MCF 10A (cell line): ENCODE results near the gene PI16. TPM values are rescaled to one million over a fixed set of nuclear protein-coding genes. Genes with fewer than 3 reads are reported as not detected.

Experiments used
- BruUV-seq: library from RNA; stranded (reverse); fragments of 400-500 nt; replicated peaks from 2 replicates; lab custom pipeline; 2021; lab: Mats Ljungman, UMichigan
- CTCF ChIA-PET: fragments of 300-600 bp; sonication (Branson Sonifier 250); formaldehyde crosslinking; extraction: SDS; loops from one replicate; lab custom pipeline; 2021; ENCODE audit warnings: antibody characterized with exemption, inconsistent platforms; lab: Yijun Ruan, JAX
- POLR2A ChIA-PET: fragments of 300-600, 350-650 bp; sonication (Branson Sonifier 250); formaldehyde crosslinking; extraction: SDS; loops from one replicate; lab custom pipeline; 2020; ENCODE audit warnings: antibody characterized with exemption, inconsistent platforms; lab: Yijun Ruan, JAX
- DNase-seq: peaks from one replicate; pipeline ENCODE4 v3.0.0-alpha.2; 2018; ENCODE audit not compliant: unreplicated experiment
- H3K27ac Mint-ChIP-seq: one replicate; pipeline ENCODE4 v1.8.0; 2022; ENCODE audit warnings: mild to moderate bottlenecking, low read depth, mixed read lengths; ENCODE audit not compliant: unreplicated experiment
- H3K27me3 Mint-ChIP-seq: one replicate; pipeline ENCODE4 v1.8.0; 2022; ENCODE audit warnings: mixed read lengths; ENCODE audit not compliant: insufficient read depth, unreplicated experiment
- H3K36me3 Mint-ChIP-seq: one replicate; pipeline ENCODE4 v1.8.0; 2022; ENCODE audit warnings: mild to moderate bottlenecking, moderate library complexity, mixed read lengths; ENCODE audit not compliant: insufficient read depth, unreplicated experiment
- H3K4me1 Mint-ChIP-seq: one replicate; pipeline ENCODE4 v1.8.0; 2022; ENCODE audit warnings: mixed read lengths; ENCODE audit not compliant: insufficient read depth, unreplicated experiment
- H3K4me3 Mint-ChIP-seq: one replicate; pipeline ENCODE4 v1.8.0; 2022; ENCODE audit warnings: mild to moderate bottlenecking, moderate library complexity, mixed read lengths; ENCODE audit not compliant: unreplicated experiment
- H3K9me3 Mint-ChIP-seq: one replicate; pipeline ENCODE4 v1.8.0; 2022; ENCODE audit warnings: mixed read lengths; ENCODE audit not compliant: unreplicated experiment
- intact Hi-C: fragments of 100-400 bp; cut with micrococcal nuclease; formaldehyde crosslinking; loops from 2 replicates; pipeline ENCODE4 v1.14.1; 2022
- total RNA-seq: library from RNA; stranded (reverse); gene quantifications from 2 replicates; pipeline ENCODE4 v1.2.3, GENCODE V29; 2022
- TF ChIP-seq, protein P1 (sequence below): fragments of 200-600 bp; IDR thresholded peaks from one replicate; pipeline ENCODE4 v1.8.0; 2022; ENCODE audit warnings: antibody characterized with exemption, mild to moderate bottlenecking; ENCODE audit not compliant: unreplicated experiment

The PI16 gene
- total RNA-seq, 1 experiment from 2014 or later = not detected

DNA sequence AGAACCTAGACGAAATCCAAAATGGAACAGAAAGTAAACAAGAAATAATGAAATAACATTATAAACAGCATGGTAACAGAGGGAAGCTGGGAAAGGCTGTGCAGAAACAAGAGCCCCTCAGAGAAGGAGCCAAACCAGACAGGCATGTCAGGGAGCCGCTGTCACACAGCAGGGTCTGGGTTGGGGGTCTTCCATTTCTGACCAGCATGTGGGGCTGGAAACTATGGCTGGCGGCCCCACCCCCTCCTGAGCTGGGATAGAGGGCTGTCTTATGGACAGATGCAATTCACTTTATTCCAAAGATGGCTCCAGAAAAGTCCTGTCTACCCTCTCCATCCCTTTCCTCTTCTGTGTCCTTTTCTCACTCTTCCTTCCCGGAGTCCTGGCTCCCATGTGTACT lies 41.5 kb upstream of the PI16 start:
- no peak overlapping the region for H3K27ac Mint-ChIP-seq
- no peaks in the 10 kb centered on the region for H3K9me3 Mint-ChIP-seq
- POLR2A ChIA-PET = interaction anchor here (0.6 to 2.2 kb wide), 4 partner anchors 20 to 158 kb away, joined by 3 to 7 read pairs (median 4); partner anchors contain the start of gene MTCH1
- CTCF ChIA-PET = interaction anchor here (0.7 to 1.5 kb wide), 7 partner anchors 9 to 105 kb away, joined by 3 to 9 read pairs (median 4); partner anchors contain the start of gene C6orf89
- BruUV-seq = no TSS peak
- TF ChIP-seq, protein P1, sequence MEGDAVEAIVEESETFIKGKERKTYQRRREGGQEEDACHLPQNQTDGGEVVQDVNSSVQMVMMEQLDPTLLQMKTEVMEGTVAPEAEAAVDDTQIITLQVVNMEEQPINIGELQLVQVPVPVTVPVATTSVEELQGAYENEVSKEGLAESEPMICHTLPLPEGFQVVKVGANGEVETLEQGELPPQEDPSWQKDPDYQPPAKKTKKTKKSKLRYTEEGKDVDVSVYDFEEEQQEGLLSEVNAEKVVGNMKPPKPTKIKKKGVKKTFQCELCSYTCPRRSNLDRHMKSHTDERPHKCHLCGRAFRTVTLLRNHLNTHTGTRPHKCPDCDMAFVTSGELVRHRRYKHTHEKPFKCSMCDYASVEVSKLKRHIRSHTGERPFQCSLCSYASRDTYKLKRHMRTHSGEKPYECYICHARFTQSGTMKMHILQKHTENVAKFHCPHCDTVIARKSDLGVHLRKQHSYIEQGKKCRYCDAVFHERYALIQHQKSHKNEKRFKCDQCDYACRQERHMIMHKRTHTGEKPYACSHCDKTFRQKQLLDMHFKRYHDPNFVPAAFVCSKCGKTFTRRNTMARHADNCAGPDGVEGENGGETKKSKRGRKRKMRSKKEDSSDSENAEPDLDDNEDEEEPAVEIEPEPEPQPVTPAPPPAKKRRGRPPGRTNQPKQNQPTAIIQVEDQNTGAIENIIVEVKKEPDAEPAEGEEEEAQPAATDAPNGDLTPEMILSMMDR = no peak
- peaks cover 79% of the 10 kb centered on the region for H3K36me3 Mint-ChIP-seq
- H3K4me1 Mint-ChIP-seq = peaks cover 27% of the 10 kb centered on the region
- H3K4me3 Mint-ChIP-seq = no peak overlapping the region
- intact Hi-C loops = no loop called here
- DNase-seq = no peak
- no peaks in the 10 kb centered on the region for H3K27me3 Mint-ChIP-seq

DNA sequence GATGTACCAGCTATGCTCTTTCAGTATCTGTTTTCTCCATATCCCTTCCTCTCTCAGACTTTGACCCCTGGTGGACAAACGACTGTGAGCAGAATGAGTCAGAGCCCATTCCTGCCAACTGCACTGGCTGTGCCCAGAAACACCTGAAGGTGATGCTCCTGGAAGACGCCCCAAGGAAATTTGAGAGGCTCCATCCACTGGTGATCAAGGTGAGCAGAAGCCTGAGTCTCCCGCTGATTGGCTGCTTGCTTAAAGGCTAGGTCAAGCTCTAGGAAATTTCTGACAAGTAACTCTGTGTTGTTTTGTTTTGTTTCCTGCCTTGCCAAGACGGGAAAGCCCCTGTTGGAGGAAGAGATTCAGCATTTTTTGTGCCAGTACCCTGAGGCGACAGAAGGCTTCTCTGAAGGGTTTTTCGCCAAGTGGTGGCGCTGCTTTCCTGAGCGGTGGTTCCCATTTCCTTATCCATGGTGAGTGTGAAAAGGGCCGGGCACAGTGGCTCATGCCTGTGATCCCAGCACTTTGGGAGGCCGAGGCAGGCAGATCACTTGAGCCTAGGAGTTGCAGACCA lies 40.2 kb upstream of the PI16 start:
- Mint-ChIP-seq H3K27ac (no peak overlapping the region), H3K27me3 (no peaks in the 10 kb centered on the region), H3K4me1 (peaks cover 27% of the 10 kb centered on the region), H3K9me3 (no peaks in the 10 kb centered on the region), H3K36me3 (peaks cover 75% of the 10 kb centered on the region), H3K4me3 (no peak overlapping the region)
- ChIA-PET POLR2A (interaction anchor here (0.6 to 1.6 kb wide), 8 partner anchors 9 to 110 kb away, joined by 3 to 6 read pairs (median 3); partner anchors contain the start of gene C6orf89), CTCF (interaction anchor here (0.6 to 2.0 kb wide), 12 partner anchors 10 to 149 kb away, joined by 3 to 7 read pairs (median 4); no protein-coding TSS in a partner anchor)
- BruUV-seq = no TSS peak
- TF ChIP-seq, protein P1 = peak; percentile 29
- peak; percentile 97 for DNase-seq
- intact Hi-C loops = no loop called here

DNA sequence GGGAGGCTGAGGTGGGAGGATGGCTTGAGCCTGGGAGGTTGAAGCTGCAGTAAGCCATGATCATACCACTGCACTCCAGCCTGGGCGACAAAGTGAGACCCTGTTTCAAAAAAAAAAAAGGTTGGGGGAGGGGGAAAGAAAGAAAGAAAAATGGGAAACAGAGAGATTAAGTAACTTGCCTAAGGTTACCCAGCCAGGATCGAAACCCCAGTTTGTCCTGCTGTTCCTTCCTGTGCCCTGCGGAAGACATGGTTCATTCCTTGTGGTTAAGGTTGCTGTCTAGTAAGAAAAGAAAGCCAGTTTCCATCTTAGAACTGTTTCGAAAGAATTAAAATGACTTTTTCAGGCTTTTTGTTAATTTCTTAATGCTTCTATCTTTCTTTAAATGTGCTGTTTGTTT lies 38.9 kb upstream of the PI16 start:
- POLR2A ChIA-PET = no interaction called here
- BruUV-seq = no TSS peak
- CTCF ChIA-PET = interaction anchor here (1.2 to 1.3 kb wide), 2 partner anchors 80 to 102 kb away, joined by 4 to 6 read pairs; no protein-coding TSS in a partner anchor
- intact Hi-C loops = no loop called here
- no peak for DNase-seq
- Mint-ChIP-seq H3K36me3 (peaks cover 74% of the 10 kb centered on the region), H3K27ac (no peak overlapping the region), H3K9me3 (no peaks in the 10 kb centered on the region), H3K27me3 (no peaks in the 10 kb centered on the region), H3K4me3 (no peak overlapping the region), H3K4me1 (peaks cover 27% of the 10 kb centered on the region)
- TF ChIP-seq, protein P1 = no peak

DNA sequence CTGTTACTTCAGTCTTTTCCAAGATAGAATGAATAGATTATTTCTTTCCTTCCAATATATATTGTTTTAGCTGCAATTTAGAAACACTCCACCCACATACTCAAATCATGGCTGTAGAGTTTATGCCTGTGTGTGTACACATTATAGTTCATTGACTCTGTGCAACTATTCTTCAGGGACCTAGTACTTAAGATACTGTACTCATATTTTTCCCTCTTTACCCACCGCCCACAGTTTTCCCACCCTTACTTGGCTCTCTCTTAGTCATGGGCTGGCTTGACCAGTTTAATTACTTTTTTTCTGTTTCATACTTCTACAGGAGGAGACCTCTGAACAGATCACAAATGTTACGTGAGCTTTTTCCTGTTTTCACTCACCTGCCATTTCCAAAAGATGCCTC lies 38.4 kb upstream of the PI16 start:
- Mint-ChIP-seq H3K27ac (no peak overlapping the region), H3K36me3 (peaks cover 74% of the 10 kb centered on the region), H3K27me3 (no peaks in the 10 kb centered on the region), H3K4me1 (peaks cover 27% of the 10 kb centered on the region), H3K9me3 (no peaks in the 10 kb centered on the region), H3K4me3 (no peak overlapping the region)
- BruUV-seq = no TSS peak
- TF ChIP-seq, protein P1 = no peak
- DNase-seq = no peak
- ChIA-PET POLR2A (no interaction called here), CTCF (interaction anchor here (0.7 kb wide), 1 partner anchor 33 kb away, joined by 3 read pairs; no protein-coding TSS in a partner anchor)
- intact Hi-C loops = no loop called here
